Trophoblast cell (in vitro differentiated cells and primary cell): ENCODE data around the gene HDGFL2.

Source experiments
- DNase-seq, 2 donors: peaks; one replicate each; pipeline ENCODE4 v3.0.0-alpha.2; 2016
- H2AFZ ChIP-seq: 2 replicates; pipeline ENCODE4 v1.6.1; 2013; ENCODE audit warnings: low read length, moderate library complexity, mild to moderate bottlenecking; ENCODE audit not compliant: insufficient read depth, poor library complexity
- H2AK5ac ChIP-seq: 2 replicates; pipeline ENCODE4 v1.6.1; 2013; ENCODE audit warnings: mild to moderate bottlenecking, low read length
- H2BK120ac ChIP-seq: 2 replicates; pipeline ENCODE4 v1.6.1; 2013; ENCODE audit warnings: low read length, mild to moderate bottlenecking, moderate library complexity; ENCODE audit not compliant: insufficient read depth, poor library complexity
- H2BK12ac ChIP-seq: 2 replicates; pipeline ENCODE4 v1.6.1; 2013; ENCODE audit warnings: mild to moderate bottlenecking, low read length, moderate library complexity
- H2BK5ac ChIP-seq: 2 replicates; pipeline ENCODE4 v1.6.1; 2013; ENCODE audit warnings: low read length, low read depth, moderate library complexity, mild to moderate bottlenecking; ENCODE audit not compliant: poor library complexity
- H3K14ac ChIP-seq: 2 replicates; pipeline ENCODE4 v1.6.1; 2013; ENCODE audit warnings: mild to moderate bottlenecking, low read length
- H3K18ac ChIP-seq: 2 replicates; pipeline ENCODE4 v1.6.1; 2013; ENCODE audit warnings: mild to moderate bottlenecking, low read length
- H3K23ac ChIP-seq: 2 replicates; pipeline ENCODE4 v1.6.1; 2013; ENCODE audit warnings: low read length
- H3K27ac ChIP-seq: 2 replicates; pipeline ENCODE4 v1.5.1; 2013; ENCODE audit warnings: low read depth, mild to moderate bottlenecking, inconsistent platforms, low read length, moderate library complexity
- H3K27me3 ChIP-seq: 2 replicates; pipeline ENCODE4 v1.6.1; 2013; ENCODE audit warnings: inconsistent platforms, mild to moderate bottlenecking, low read length, moderate library complexity; ENCODE audit not compliant: insufficient read depth
- H3K36me3 ChIP-seq, 2 experiments: 1 replicate in 1 of 2; 2 replicates in 1 of 2; pipeline ENCODE4 v1.6.1; 2013; ENCODE audit warnings: low read length in 2 of 2, mild to moderate bottlenecking in 2 of 2, moderate library complexity in 1 of 2; ENCODE audit not compliant: insufficient read depth in 2 of 2, control insufficient read depth in 1 of 2
- H3K4ac ChIP-seq: 2 replicates; pipeline ENCODE4 v1.6.1; 2013; ENCODE audit warnings: low read depth, mild to moderate bottlenecking, low read length, moderate library complexity
- H3K4me1 ChIP-seq, 2 experiments: 1 replicate in 1 of 2; 2 replicates in 1 of 2; pipeline ENCODE4 v1.6.1; 2013; ENCODE audit warnings: low read length in 2 of 2, mild to moderate bottlenecking in 2 of 2, moderate library complexity in 1 of 2; ENCODE audit not compliant: insufficient read depth in 2 of 2, control insufficient read depth in 1 of 2
- H3K4me2 ChIP-seq: 2 replicates; pipeline ENCODE4 v1.6.1; 2013; ENCODE audit warnings: inconsistent platforms, mild to moderate bottlenecking, low read length, moderate library complexity
- H3K4me3 ChIP-seq: 2 replicates; pipeline ENCODE4 v1.5.1; 2013; ENCODE audit warnings: mild to moderate bottlenecking, low read depth, low read length, inconsistent platforms
- H3K79me1 ChIP-seq: one replicate; pipeline ENCODE4 v1.6.1; 2013; ENCODE audit warnings: low read length
- H3K79me2 ChIP-seq: 2 replicates; pipeline ENCODE4 v1.6.1; 2013; ENCODE audit warnings: low read length, mild to moderate bottlenecking; ENCODE audit not compliant: control insufficient read depth, insufficient read depth, poor library complexity
- H3K9ac ChIP-seq: 2 replicates; pipeline ENCODE4 v1.6.1; 2013; ENCODE audit warnings: mild to moderate bottlenecking, low read length
- H3K9me3 ChIP-seq: 2 replicates; pipeline ENCODE4 v1.6.1; 2013; ENCODE audit warnings: low read depth, mild to moderate bottlenecking, control low read depth, inconsistent platforms, low read length; ENCODE audit not compliant: insufficient read depth
- H4K12ac ChIP-seq: 2 replicates; pipeline ENCODE4 v1.6.1; 2013; ENCODE audit warnings: low read depth, mild to moderate bottlenecking, low read length, moderate library complexity
- H4K8ac ChIP-seq: 2 replicates; pipeline ENCODE4 v1.6.1; 2013; ENCODE audit warnings: low read depth, mild to moderate bottlenecking, low read length, moderate library complexity
- H4K91ac ChIP-seq: one replicate; pipeline ENCODE4 v1.6.1; 2013; ENCODE audit warnings: low read depth, mild to moderate bottlenecking, low read length, moderate library complexity
- WGBS: extraction: QIAGEN DNeasy Blood & Tissue Kit; methylation state at CpG from one replicate; pipeline ENCODE4 v1.1.7; 2013; ENCODE audit warnings: missing lambda C conversion rate; ENCODE audit not compliant: insufficient read length, insufficient coverage; ENCODE audit errors: extremely low coverage; 5-methylcytosine and 5-hydroxymethylcytosine counted together

The HDGFL2 gene

DNA sequence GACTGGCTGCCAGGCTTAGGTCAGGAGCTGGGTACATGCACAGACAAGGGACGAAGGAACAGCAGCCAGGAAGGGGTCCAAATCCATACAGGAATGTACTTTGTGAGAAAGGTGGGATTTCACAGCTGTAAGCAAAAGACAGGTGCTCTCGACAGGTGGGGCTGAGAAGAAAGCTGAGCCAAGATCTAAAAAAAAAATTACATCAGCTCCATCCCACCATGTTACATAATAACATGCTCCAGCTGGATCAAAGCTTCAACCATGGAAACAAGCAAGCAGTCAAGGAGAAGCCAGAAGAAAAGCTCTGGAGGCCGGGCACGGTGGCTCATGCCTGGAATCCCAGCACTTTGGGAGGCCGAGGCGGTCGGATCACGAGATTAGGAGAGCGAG is 22.5 kb upstream of the HDGFL2 start:
- Histone ChIP-seq H3K36me3 (peaks cover 68 to 69% of the 10 kb centered on the region in 2 experiments), H3K18ac (no peak overlapping the region), H3K4me3 (no peak overlapping the region), H3K23ac (no peak overlapping the region), H4K12ac (no peak overlapping the region), H2AK5ac (no peak overlapping the region), H3K79me2 (no peaks in the 10 kb centered on the region), H3K4me2 (no peak overlapping the region), H4K8ac (no peak overlapping the region), H3K4ac (no peak overlapping the region), H4K91ac (no peak overlapping the region), H3K27ac (no peak overlapping the region), H3K79me1 (no peaks in the 10 kb centered on the region), H3K27me3 (no peaks in the 10 kb centered on the region), H2BK12ac (no peak overlapping the region), H3K14ac (no peak overlapping the region), H2BK5ac (no peak overlapping the region), H3K9ac (no peak overlapping the region), H2AFZ (no peak overlapping the region), H3K9me3 (no peaks in the 10 kb centered on the region), H2BK120ac (no peak overlapping the region), H3K4me1 (no peaks in the 10 kb centered on the region)
- DNase-seq = no peak
- WGBS = no CpG with 5 or more reads among the region's 9 CpGs

DNA sequence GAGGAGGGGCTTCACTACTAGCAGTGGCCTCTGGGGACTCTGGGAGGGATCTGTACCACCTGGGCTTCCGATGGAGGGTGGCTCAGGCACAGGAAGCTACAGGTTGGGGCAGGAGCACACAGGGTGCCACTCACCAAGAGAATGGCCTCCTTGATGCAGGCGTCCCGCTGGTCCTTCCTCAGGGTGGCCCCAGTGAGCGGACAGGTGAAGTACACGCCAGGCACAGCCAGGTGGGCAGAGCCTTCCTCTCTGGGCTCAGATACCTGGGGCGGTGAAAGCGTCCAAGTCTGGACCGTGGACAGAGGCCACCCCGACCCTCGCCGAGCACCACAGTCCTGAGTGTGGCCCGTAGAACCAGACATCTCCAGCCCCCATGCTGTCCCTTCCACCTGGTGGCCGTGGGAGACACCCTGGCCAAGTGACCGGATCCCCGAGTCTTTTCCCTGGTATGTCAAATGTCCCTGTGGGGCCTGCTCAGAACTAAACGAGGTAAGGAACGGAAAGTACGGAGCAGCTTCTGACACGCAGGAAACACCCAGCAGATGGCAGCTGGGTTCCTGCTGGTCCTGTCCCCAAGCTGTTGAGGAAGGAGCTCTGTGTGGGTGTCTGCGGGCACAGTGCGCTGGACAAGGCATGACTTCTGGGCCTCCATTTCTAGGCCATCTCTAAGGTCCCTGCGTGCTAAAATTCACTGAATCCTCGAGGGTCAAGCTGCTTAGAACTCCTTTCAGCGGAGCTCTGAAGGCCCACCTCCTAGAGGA is 19.7 kb upstream of the HDGFL2 start:
- no peak overlapping the region for H2BK5ac ChIP-seq
- no peak overlapping the region for H2BK120ac ChIP-seq
- WGBS = no CpG with 5 or more reads among the region's 24 CpGs

DNA sequence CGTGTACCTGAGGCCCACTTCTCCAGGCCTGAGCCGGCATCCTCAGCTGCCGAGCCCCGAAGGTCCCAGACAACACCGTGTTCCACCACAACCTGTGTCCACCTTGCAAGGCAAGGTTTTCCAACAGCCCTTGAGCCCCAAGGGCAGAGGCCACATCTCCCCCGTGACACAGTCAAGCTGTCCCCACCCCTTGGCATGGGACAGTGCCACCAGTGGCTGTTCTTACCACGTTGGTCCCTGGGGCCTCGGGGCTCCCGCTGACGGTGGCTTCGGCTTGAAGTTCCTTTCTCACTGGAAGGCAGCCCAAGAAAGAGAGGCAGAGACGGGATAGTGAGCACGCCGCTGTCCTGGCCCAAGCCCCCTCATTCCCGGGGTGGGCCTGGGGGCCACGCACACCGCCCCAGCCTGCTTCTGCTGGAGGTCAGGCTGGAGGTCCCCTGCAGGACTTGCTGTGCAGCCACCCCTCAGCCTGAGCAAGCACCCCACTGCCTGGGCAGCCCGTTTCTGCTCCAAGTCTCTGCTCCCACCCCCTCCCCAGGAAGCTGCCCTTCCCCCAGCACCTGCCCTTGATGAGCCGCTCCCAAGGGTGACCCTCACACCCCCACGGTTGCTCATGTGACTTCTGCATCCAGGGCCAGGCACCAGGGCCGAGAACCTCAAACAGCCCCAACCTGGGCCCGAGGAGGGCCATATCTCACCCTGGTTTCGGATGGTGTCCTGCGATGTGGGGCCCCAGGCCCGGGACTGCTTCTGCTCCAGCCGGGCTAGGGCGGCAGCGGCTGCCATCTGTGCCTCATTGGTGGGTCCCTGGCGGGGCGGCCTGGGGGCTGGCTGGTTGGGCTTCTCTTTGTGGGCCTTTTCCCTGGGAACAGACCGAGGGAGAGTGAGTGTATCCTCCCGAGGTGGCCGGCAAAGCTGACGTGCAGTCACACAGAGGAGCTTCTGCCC is 18.6 kb upstream of the HDGFL2 start:
- no peak overlapping the region for H4K8ac ChIP-seq
- no peak for DNase-seq
- H3K9me3 ChIP-seq = no peaks in the 10 kb centered on the region
- no peak overlapping the region for H3K27ac ChIP-seq
- no CpG with 5 or more reads among the region's 34 CpGs for WGBS
- H3K14ac ChIP-seq = no peak overlapping the region
- H3K4me1 ChIP-seq = peaks cover 3 to 8% of the 10 kb centered on the region in 2 experiments
- H2AFZ ChIP-seq = no peak overlapping the region
- no peak overlapping the region for H2AK5ac ChIP-seq
- no peak overlapping the region for H2BK5ac ChIP-seq
- peaks cover 30 to 31% of the 10 kb centered on the region in 2 experiments for H3K36me3 ChIP-seq
- H2BK120ac ChIP-seq = no peak overlapping the region
- H3K4me2 ChIP-seq = no peak overlapping the region
- H3K4ac ChIP-seq = no peak overlapping the region
- H2BK12ac ChIP-seq = no peak overlapping the region
- H3K23ac ChIP-seq = no peak overlapping the region
- no peaks in the 10 kb centered on the region for H3K27me3 ChIP-seq
- H4K12ac ChIP-seq = no peak overlapping the region
- H3K4me3 ChIP-seq = no peak overlapping the region
- no peak overlapping the region for H3K18ac ChIP-seq
- no peak overlapping the region for H3K9ac ChIP-seq
- peaks cover 7% of the 10 kb centered on the region for H3K79me2 ChIP-seq
- no peak overlapping the region for H4K91ac ChIP-seq
- peaks cover 5% of the 10 kb centered on the region for H3K79me1 ChIP-seq

More for the DNA sequence above, 19.7 kb upstream of the HDGFL2 start:
- H3K4me2 ChIP-seq = no peak overlapping the region
- H3K4me3 ChIP-seq = no peak overlapping the region
- no peak overlapping the region for H3K23ac ChIP-seq
- H2AFZ ChIP-seq = no peak overlapping the region
- no peak overlapping the region for H4K8ac ChIP-seq
- peaks cover 6% of the 10 kb centered on the region for H3K79me2 ChIP-seq
- no peak for DNase-seq
- H2AK5ac ChIP-seq = no peak overlapping the region
- H3K18ac ChIP-seq = no peak overlapping the region
- H3K9ac ChIP-seq = no peak overlapping the region
- peaks cover 4% of the 10 kb centered on the region for H3K79me1 ChIP-seq
- H3K27me3 ChIP-seq = no peaks in the 10 kb centered on the region
- H3K27ac ChIP-seq = no peak overlapping the region
- H2BK12ac ChIP-seq = no peak overlapping the region
- H3K4ac ChIP-seq = no peak overlapping the region
- H3K4me1 ChIP-seq = peaks cover 3 to 8% of the 10 kb centered on the region in 2 experiments
- no peaks in the 10 kb centered on the region for H3K9me3 ChIP-seq
- H4K91ac ChIP-seq = no peak overlapping the region
- H3K36me3 ChIP-seq = peaks cover 41 to 42% of the 10 kb centered on the region in 2 experiments
- H4K12ac ChIP-seq = no peak overlapping the region
- no peak overlapping the region for H3K14ac ChIP-seq

- Histone ChIP-seq H2BK5ac (no peak overlapping the region), H3K4me3 (no peak overlapping the region), H3K14ac (no peak overlapping the region), H4K91ac (no peak overlapping the region), H3K36me3 (peaks cover 19 to 22% of the 10 kb centered on the region in 2 experiments), H3K27me3 (no peaks in the 10 kb centered on the region), H3K79me1 (peaks cover 5% of the 10 kb centered on the region), H3K79me2 (peaks cover 7% of the 10 kb centered on the region), H3K27ac (no peak overlapping the region), H3K4me2 (no peak overlapping the region), H2AFZ (no peak overlapping the region), H4K8ac (no peak overlapping the region), H4K12ac (no peak overlapping the region), H3K18ac (no peak overlapping the region), H3K23ac (no peak overlapping the region), H3K9ac (no peak overlapping the region), H2BK120ac (no peak overlapping the region), H2BK12ac (no peak overlapping the region), H3K9me3 (no peaks in the 10 kb centered on the region), H2AK5ac (no peak overlapping the region), H3K4ac (no peak overlapping the region), H3K4me1 (peaks cover 3 to 8% of the 10 kb centered on the region in 2 experiments)
- no CpG with 5 or more reads among the region's 29 CpGs for WGBS
- no peak for DNase-seq
Observed at GRCh38 chr19:4454747-4455718, 17.1 kb upstream of the HDGFL2 start.
